AG09319 (cell line): ENCODE results near the gene DYNLT5.
A peak's percentile ranks its signal among the peaks of the same experiment; 100 is the strongest.

Experiments used
- DNase-seq: peaks from one replicate; pipeline ENCODE4 v3.0.0-alpha.2; 2010; ENCODE audit warnings: low read depth; ENCODE audit errors: extremely low read depth
- TF ChIP-seq, protein P1 (sequence below): IDR thresholded peaks from 2 replicates; pipeline ENCODE4 v1.5.1; 2011; ENCODE audit warnings: low read depth, mild to moderate bottlenecking, inconsistent platforms, low read length, moderate library complexity

The DYNLT5 gene

GRCh38 chr1:66752000-66752592, at the start of gene DYNLT5:
Gene DYNLT5 (plus strand): TSS chr1:66752459. CDS start chr1:66754659, 2,200 bp downstream.
- no peak for DNase-seq

GRCh38 chr1:66704177-66704875, 47.9 kb upstream of the DYNLT5 start:
- DNase-seq, result no peak
- TF ChIP-seq, protein P1, sequence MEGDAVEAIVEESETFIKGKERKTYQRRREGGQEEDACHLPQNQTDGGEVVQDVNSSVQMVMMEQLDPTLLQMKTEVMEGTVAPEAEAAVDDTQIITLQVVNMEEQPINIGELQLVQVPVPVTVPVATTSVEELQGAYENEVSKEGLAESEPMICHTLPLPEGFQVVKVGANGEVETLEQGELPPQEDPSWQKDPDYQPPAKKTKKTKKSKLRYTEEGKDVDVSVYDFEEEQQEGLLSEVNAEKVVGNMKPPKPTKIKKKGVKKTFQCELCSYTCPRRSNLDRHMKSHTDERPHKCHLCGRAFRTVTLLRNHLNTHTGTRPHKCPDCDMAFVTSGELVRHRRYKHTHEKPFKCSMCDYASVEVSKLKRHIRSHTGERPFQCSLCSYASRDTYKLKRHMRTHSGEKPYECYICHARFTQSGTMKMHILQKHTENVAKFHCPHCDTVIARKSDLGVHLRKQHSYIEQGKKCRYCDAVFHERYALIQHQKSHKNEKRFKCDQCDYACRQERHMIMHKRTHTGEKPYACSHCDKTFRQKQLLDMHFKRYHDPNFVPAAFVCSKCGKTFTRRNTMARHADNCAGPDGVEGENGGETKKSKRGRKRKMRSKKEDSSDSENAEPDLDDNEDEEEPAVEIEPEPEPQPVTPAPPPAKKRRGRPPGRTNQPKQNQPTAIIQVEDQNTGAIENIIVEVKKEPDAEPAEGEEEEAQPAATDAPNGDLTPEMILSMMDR, result no peak

More at GRCh38 chr1:66752000-66752592, at the start of gene DYNLT5:
- TF ChIP-seq, protein P1, result peak; percentile 21

GRCh38 chr1:66705110-66705509, 47.1 kb upstream of the DYNLT5 start:
- peak; percentile 25 for DNase-seq
- TF ChIP-seq, protein P1, result no peak

- TF ChIP-seq, protein P1, result peak; percentile 40
- no peak for DNase-seq
These were observed 40.8 kb upstream of the DYNLT5 start for GRCh38 chr1:66711420-66711819.

GRCh38 chr1:66712839-66713238, 39.4 kb upstream of the DYNLT5 start:
- no peak for DNase-seq
- TF ChIP-seq, protein P1, result no peak

GRCh38 chr1:66723985-66724384, 28.3 kb upstream of the DYNLT5 start:
- no peak for DNase-seq
- TF ChIP-seq, protein P1, result no peak

- TF ChIP-seq, protein P1, result peak; percentile 98
- DNase-seq, result peak; percentile 54
These were observed 26.2 kb upstream of the DYNLT5 start for GRCh38 chr1:66725885-66726665.
